ENCODE measurements around the gene P4HB. TPM values are rescaled to one million over a fixed set of nuclear protein-coding genes. Genes with fewer than 3 reads are reported as not detected.

Gene P4HB
- polyA plus RNA-seq, 1 of the 3 experiments (the other 2 are of a cell fraction), result 165 TPM

DNA sequence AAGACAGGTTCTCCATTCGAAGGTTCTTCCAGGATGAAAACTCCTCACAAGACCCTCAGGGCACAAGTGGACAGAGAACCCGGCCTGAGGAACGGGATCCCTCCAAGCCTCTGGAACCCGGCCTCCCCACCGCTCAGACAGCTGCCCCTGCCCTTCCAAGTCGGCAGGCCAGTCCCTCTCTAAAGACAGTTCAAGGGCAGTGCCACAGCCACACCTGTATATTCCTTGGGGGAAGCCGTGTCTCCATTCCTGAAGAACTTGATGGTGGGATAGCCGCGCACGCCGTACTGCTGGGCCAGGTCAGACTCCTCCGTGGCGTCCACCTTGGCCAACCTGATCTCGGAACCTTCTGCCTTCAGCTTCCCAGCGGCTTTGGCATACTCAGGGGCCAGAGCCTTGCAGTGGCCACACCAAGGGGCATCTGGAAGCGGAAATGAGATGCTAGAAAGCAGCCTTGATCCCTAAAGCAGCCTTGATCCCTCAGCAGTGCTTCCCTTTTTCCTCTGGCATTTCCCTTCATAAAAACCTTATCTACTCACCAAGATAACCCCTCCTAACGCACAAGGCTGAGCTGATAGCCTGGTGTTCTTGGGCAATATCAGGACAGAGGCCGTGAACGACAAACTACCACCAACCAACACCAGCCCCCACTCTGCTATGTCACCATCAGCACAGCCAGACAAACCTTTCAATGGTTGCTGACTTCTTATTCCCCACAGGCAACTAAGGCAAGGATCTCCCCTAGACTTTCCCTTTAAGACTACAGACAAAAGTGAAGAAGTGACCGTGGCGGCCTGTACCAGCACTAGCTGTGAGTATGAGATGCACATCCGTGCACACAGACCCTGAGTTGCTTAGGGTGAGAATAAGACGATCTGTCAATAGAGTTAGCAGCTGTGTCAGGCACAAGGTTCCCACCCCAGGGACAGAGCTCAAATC is 1.1 kb downstream of the P4HB start (continued):
- TF ChIP-seq EP300 (IDR thresholded peaks at IDR 0.05; ENCODE audit: borderline replicate concordance in 1 of 2, low read depth in 1 of 2, low read length in 1 of 2), result no peak
- TF ChIP-seq MXI1 (IDR thresholded peaks at IDR 0.05; ENCODE audit: low read depth, low read length), result no peak
- no peak for TF ChIP-seq TEAD4 (IDR thresholded peaks at IDR 0.05; ENCODE audit: borderline replicate concordance, insufficient read depth)
- TF ChIP-seq NRF1 (IDR thresholded peaks at IDR 0.05; ENCODE audit: low read depth, low read length), result no peak
- TF ChIP-seq SIN3A (IDR thresholded peaks at IDR 0.05; ENCODE audit: borderline replicate concordance, low read depth, low read length), result no peak; the same call in 1 of the 2 replicates
- TF ChIP-seq YY1 (IDR thresholded peaks at IDR 0.05; ENCODE audit: low read depth), result no peak
- no peak for TF ChIP-seq TCF12 (IDR thresholded peaks at IDR 0.05)
- no peak for TF ChIP-seq NFIC (IDR thresholded peaks at IDR 0.05; ENCODE audit: borderline replicate concordance)

DNA sequence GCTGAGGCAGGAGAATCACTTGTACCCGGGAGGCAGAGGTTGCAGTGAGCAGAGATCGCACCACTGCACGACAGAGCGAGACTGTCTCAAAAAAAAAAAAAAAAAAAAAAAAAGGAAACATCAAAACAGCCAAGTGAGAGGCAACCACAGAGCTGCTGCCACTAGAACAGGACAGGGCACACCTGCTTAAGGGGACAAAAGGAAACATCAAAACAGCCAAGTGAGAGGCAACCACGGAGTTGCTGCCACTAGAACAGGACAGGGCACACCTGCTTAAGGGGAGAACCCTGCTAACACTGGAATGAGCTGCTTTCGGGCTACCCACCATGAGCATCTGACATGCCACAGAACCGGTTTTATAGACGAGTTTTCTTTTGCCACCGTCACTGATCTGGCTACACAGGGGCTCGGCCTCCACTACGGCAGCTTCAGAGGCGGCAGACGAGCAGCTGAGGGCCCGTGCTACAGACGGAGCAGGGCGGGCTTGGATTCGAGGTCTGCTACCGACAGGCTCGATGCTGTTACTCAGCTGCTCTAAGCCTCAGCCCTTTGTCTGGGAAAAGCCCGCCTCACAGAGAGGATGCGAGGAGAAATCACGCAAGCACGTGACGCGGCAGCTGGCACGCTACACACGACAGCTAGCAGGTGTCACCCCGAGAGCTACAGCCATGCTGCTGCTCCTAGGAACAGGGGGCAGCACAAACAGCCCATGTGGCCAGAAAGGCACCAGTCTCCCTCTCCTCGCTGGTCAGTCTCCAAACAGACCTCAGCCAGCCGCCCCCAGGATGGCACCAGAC is 2.0 kb downstream of the P4HB start:
- H3K4me2 ChIP-seq, result peak overlapping the region; percentile 99
- H3K79me2 ChIP-seq (ENCODE audit: insufficient read depth), result peaks cover 94% of the 10 kb centered on the region
- no peak for TF ChIP-seq SMC3 (IDR thresholded peaks at IDR 0.05; ENCODE audit: low read depth, low read length)
- H3K9ac ChIP-seq, result peak overlapping the region; percentile 89; the same call in 1 of the 2 replicates
- CTCF ChIA-PET, result interaction anchor here (0.9 to 2.0 kb wide), 6 partner anchors 10 to 125 kb away, joined by 3 to 9 read pairs (median 4); partner anchors contain the start of gene MCRIP1
- H3K4me1 ChIP-seq (ENCODE audit: control insufficient read depth in 1 of 2, insufficient read depth in 2 of 2, low read depth in 1 of 2, low read length in 1 of 2), result peaks cover 27 to 28% of the 10 kb centered on the region in 2 experiments
- no peaks in the 10 kb centered on the region for H3K9me2 ChIP-seq
- peaks cover 10% of the 10 kb centered on the region for H3F3A ChIP-seq (replicated peaks; ENCODE audit: insufficient read depth)
- POLR2A ChIA-PET, result interaction anchor here (1.6 kb wide), 1 partner anchor 25 kb away, joined by 3 read pairs; the partner anchor contains the start of gene MCRIP1
- peak overlapping the region; percentile 75 to 83 for H3K4me3 ChIP-seq (ENCODE audit: low read depth in 2 of 2, low read length in 1 of 2)
- no peak overlapping the region for H3K27ac ChIP-seq (ENCODE audit: low read depth in 2 of 2, low read length in 1 of 2)
- H3K9me3 ChIP-seq, result no peaks in the 10 kb centered on the region
- H3K36me3 ChIP-seq (replicated peaks in 1 of 2; ENCODE audit: control insufficient read depth in 1 of 2, insufficient read depth in 2 of 2, low read length in 1 of 2), result peaks cover 39 to 63% of the 10 kb centered on the region in 2 experiments
- 89% methylated on average over 27 of the region's 30 CpGs for WGBS (ENCODE audit: low lambda C conversion rate)
- no peak for DNase-seq
- peaks cover 53% of the 10 kb centered on the region for H4K20me1 ChIP-seq (ENCODE audit: insufficient read depth)
- H2AFZ ChIP-seq (ENCODE audit: low read depth), result no peak overlapping the region; the same call in 1 of the 2 replicates
- H3K27me3 ChIP-seq (ENCODE audit: insufficient read depth), result no peaks in the 10 kb centered on the region

DNA sequence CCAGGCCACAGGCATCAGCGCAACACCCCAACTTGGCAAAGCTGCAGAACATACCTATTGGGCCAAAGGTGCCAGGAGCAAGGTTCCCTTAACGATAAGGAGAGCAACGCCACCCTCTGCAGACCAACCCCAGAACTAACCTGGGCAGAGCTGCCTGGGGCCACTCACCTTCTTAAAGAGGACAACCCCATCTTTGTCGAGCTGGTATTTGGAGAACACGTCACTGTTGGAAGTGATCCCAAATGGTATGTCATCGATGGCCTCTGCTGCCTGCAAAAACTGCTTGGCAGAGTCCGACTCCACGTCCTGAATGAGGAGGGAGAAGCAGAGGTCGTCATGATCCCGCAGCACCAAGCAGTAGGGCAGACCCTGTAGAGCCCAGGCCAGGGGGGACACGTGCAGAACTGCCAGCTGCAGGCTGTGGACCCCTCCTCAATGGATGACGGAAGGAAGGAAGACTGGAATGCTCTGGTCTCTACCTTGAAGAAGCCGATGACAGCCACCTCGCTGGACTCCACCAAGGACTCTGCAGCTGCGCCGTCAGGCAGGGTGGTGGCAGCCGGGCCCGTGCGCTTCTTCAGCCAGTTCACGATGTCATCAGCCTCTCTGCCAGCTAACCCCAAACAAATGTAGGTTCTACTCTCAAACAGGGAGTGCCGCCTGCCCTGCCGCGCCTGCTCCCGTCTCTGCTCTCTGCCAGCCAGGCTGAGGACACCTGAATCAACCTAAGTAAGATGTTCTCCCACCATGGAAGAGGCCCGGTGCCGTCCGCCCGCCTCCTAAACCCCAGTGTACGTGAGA is 5.2 kb downstream of the P4HB start:
- H3K79me2 ChIP-seq (ENCODE audit: insufficient read depth), result peaks cover 98% of the 10 kb centered on the region
- ChIA-PET CTCF (interaction anchor here (0.8 to 1.8 kb wide), 11 partner anchors 14 to 176 kb away, joined by 3 to 9 read pairs (median 4); partner anchors contain the start of gene PPP1R27), POLR2A (interaction anchor here (0.6 to 2.1 kb wide), 3 partner anchors 11 to 39 kb away, joined by 3 to 8 read pairs (median 3); partner anchors contain the start of gene MCRIP1)
- H3K9me2 ChIP-seq, result no peaks in the 10 kb centered on the region
- no peak overlapping the region for H2AFZ ChIP-seq (ENCODE audit: low read depth)
- H3K27me3 ChIP-seq (ENCODE audit: insufficient read depth), result no peaks in the 10 kb centered on the region
- H3F3A ChIP-seq (replicated peaks; ENCODE audit: insufficient read depth), result peaks cover 13% of the 10 kb centered on the region
- peak; percentile 39 for DNase-seq
- H3K27ac ChIP-seq (ENCODE audit: low read depth in 2 of 2, low read length in 1 of 2), result no peak overlapping the region
- 97% methylated on average over 29 of the region's 29 CpGs for WGBS (ENCODE audit: low lambda C conversion rate)
- H3K36me3 ChIP-seq (replicated peaks in 1 of 2; ENCODE audit: control insufficient read depth in 1 of 2, insufficient read depth in 2 of 2, low read length in 1 of 2), result peaks cover 53 to 74% of the 10 kb centered on the region in 2 experiments
- H3K9me3 ChIP-seq, result no peaks in the 10 kb centered on the region
- no peak overlapping the region for H3K4me2 ChIP-seq
- peaks cover 17 to 18% of the 10 kb centered on the region in 2 experiments for H3K4me1 ChIP-seq (ENCODE audit: control insufficient read depth in 1 of 2, insufficient read depth in 2 of 2, low read depth in 1 of 2, low read length in 1 of 2)
- no peak overlapping the region for H3K9ac ChIP-seq
- H3K4me3 ChIP-seq (ENCODE audit: low read depth in 2 of 2, low read length in 1 of 2), result no peak overlapping the region
- peaks cover 73% of the 10 kb centered on the region for H4K20me1 ChIP-seq (ENCODE audit: insufficient read depth)
- TF ChIP-seq ELF1 (IDR thresholded peaks at IDR 0.05), result no peak
- TF ChIP-seq MEF2A (IDR thresholded peaks at IDR 0.05; ENCODE audit: borderline replicate concordance, low read depth), result no peak
- TF ChIP-seq FOXJ3 (CRISPR knock-in tag; IDR thresholded peaks at IDR 0.05), result no peak
- no peak for TF ChIP-seq TEAD4 (IDR thresholded peaks at IDR 0.05; ENCODE audit: borderline replicate concordance, insufficient read depth)
- no peak for TF ChIP-seq MXI1 (IDR thresholded peaks at IDR 0.05; ENCODE audit: low read depth, low read length)
- no peak for TF ChIP-seq FOSL2 (IDR thresholded peaks at IDR 0.05; ENCODE audit: borderline replicate concordance, low read depth)
- TF ChIP-seq, protein P1, sequence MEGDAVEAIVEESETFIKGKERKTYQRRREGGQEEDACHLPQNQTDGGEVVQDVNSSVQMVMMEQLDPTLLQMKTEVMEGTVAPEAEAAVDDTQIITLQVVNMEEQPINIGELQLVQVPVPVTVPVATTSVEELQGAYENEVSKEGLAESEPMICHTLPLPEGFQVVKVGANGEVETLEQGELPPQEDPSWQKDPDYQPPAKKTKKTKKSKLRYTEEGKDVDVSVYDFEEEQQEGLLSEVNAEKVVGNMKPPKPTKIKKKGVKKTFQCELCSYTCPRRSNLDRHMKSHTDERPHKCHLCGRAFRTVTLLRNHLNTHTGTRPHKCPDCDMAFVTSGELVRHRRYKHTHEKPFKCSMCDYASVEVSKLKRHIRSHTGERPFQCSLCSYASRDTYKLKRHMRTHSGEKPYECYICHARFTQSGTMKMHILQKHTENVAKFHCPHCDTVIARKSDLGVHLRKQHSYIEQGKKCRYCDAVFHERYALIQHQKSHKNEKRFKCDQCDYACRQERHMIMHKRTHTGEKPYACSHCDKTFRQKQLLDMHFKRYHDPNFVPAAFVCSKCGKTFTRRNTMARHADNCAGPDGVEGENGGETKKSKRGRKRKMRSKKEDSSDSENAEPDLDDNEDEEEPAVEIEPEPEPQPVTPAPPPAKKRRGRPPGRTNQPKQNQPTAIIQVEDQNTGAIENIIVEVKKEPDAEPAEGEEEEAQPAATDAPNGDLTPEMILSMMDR (IDR thresholded peaks at IDR 0.05), result 0 out of 2 replicates have a peak, but pooled peaks have one; percentile 14
- 0 out of 2 replicates have a peak, but pooled peaks have one; percentile 22 for TF ChIP-seq RAD21 (IDR thresholded peaks at IDR 0.05; ENCODE audit: low read length)

Measured in SK-N-SH (cell line).